ENCODE results near the gene PRCP. TPM values are rescaled to one million over a fixed set of nuclear protein-coding genes. Genes with fewer than 3 reads are reported as not detected.

Gene PRCP
- total RNA-seq, 1 experiment from 2014 or later, result 56.7 TPM

GRCh38 chr11:82814379-82814778, 85.9 kb downstream of the PRCP start:
- no peak overlapping the region for H3K18ac ChIP-seq (ENCODE audit: insufficient read length, low read depth, low read length)
- no peak for DNase-seq
- Mint-ChIP-seq H3K9me3 (no peaks in the 10 kb centered on the region), H3K27ac (peak overlapping the region; percentile 19 to 95 (median 68); a peak in 4 of 7 replicates), H3K4me1 (peaks cover 23 to 32% of the 10 kb centered on the region in 2 experiments), H3K27me3 (ENCODE audit: low read depth) (no peaks in the 10 kb centered on the region), H3K4me3 (no peak overlapping the region), H3K36me3 (ENCODE audit: insufficient read depth in 1 of 3, low read depth in 3 of 3) (no peaks in the 10 kb centered on the region)
- H3K79me2 ChIP-seq (ENCODE audit: insufficient read depth, low read length), result no peaks in the 10 kb centered on the region
- H2BK12ac ChIP-seq (ENCODE audit: insufficient read length, low read depth, low read length), result no peak overlapping the region
- no peak overlapping the region for H2BK15ac ChIP-seq (ENCODE audit: low read depth, low read length)
- H2BK20ac ChIP-seq (ENCODE audit: low read depth, low read length, poor library complexity, severe bottlenecking), result no peak overlapping the region
- no peaks in the 10 kb centered on the region for H3K27me3 ChIP-seq (ENCODE audit: insufficient read depth, low read length)
- no peak overlapping the region for H3K9ac ChIP-seq (ENCODE audit: extremely low read depth, insufficient read length, low read length)
- no peak overlapping the region for H2BK5ac ChIP-seq (ENCODE audit: insufficient read length, low read length)
- H4K8ac ChIP-seq (replicated peaks; ENCODE audit: insufficient read length, low read depth, low read length), result no peak overlapping the region
- no peak overlapping the region for H3T11ph ChIP-seq (ENCODE audit: low read length)
- H2AFZ ChIP-seq (ENCODE audit: low read length), result no peak overlapping the region
- no peak overlapping the region for H3K4me2 ChIP-seq (ENCODE audit: insufficient read depth, insufficient read length, low read length)
- H3K9me3 ChIP-seq (ENCODE audit: control insufficient read depth, low read depth, low read length), result no peaks in the 10 kb centered on the region
- WGBS (ENCODE audit: extremely low coverage, insufficient read length, low lambda C conversion rate), result no CpG with 5 or more reads among the region's 4 CpGs
- no peaks in the 10 kb centered on the region for H4K20me1 ChIP-seq (ENCODE audit: control insufficient read depth, insufficient read depth, insufficient read length)
- no peak overlapping the region for H3K4ac ChIP-seq (ENCODE audit: low read depth, low read length)
- H3K23me2 ChIP-seq (ENCODE audit: insufficient read length, low read depth, low read length, poor library complexity, severe bottlenecking), result no peaks in the 10 kb centered on the region
- no peak overlapping the region for H3K56ac ChIP-seq (ENCODE audit: insufficient read length, low read depth, low read length)
- H4K91ac ChIP-seq (ENCODE audit: insufficient read length, low read depth, low read length), result no peak overlapping the region
- TF ChIP-seq CTCF (conservative IDR thresholded peaks at IDR 0.05), result no peak
- no peak overlapping the region for H3K23ac ChIP-seq (ENCODE audit: insufficient read length, low read depth, low read length)
- H3K14ac ChIP-seq (ENCODE audit: insufficient read depth, low read length), result no peak overlapping the region
- H2AK5ac ChIP-seq (ENCODE audit: insufficient read length, low read length), result no peak overlapping the region
- no peak overlapping the region for H2BK120ac ChIP-seq (ENCODE audit: low read depth, low read length, poor library complexity, severe bottlenecking)
- H4K5ac ChIP-seq (ENCODE audit: insufficient read length, low read depth, low read length), result no peak overlapping the region
- H3K27ac ChIP-seq (ENCODE audit: insufficient read length, low read depth, low read length), result no peak overlapping the region
- H3K79me1 ChIP-seq (ENCODE audit: insufficient read depth, low read depth, low read length, poor library complexity, severe bottlenecking), result no peaks in the 10 kb centered on the region
- peaks cover 4% of the 10 kb centered on the region; the same call in 1 of the 2 replicates for H3K4me1 ChIP-seq (ENCODE audit: insufficient read depth, low read length)
